Measurements from ENCODE around the gene AKT2.
"Not testable (repeated sequence)": the region's sequence is repeated elsewhere in the genome, so short reads cannot be mapped to it uniquely, and the experiment has no call there.

AKT2 gene

GRCh38 chr19:40219029-40219428, 66.1 kb downstream of the AKT2 start:
- DNase-seq (ENCODE audit: low read depth, low spot score), result not testable (repeated sequence)

- no peak for DNase-seq (ENCODE audit: low read depth, low spot score)
These were observed 66.9 kb downstream of the AKT2 start, which contains the start of gene TTC9B for GRCh38 chr19:40217934-40218890. Gene TTC9B (minus strand): TSS chr19:40218384. CDS start chr19:40218381, 3 bp downstream.

- no peak for DNase-seq (ENCODE audit: low read depth, low spot score)
These were observed 67.9 kb downstream of the AKT2 start for GRCh38 chr19:40217027-40217810.

- DNase-seq (ENCODE audit: low read depth, low spot score), result no peak
These were observed 68.4 kb downstream of the AKT2 start for GRCh38 chr19:40216777-40217026.

GRCh38 chr19:40216013-40216776, 69.0 kb downstream of the AKT2 start:
- DNase-seq (ENCODE audit: low read depth, low spot score), result no peak

GRCh38 chr19:40214936-40215335, 70.2 kb downstream of the AKT2 start:
- DNase-seq (ENCODE audit: low read depth, low spot score), result no peak

- no peak for DNase-seq (ENCODE audit: low read depth, low spot score)
These were observed 71.1 kb downstream of the AKT2 start for GRCh38 chr19:40213882-40214570.

GRCh38 chr19:40213251-40213829, 71.8 kb downstream of the AKT2 start:
- no peak for DNase-seq (ENCODE audit: low read depth, low spot score)

GRCh38 chr19:40210889-40211288, 74.3 kb downstream of the AKT2 start:
- no peak for DNase-seq (ENCODE audit: low read depth, low spot score)

GRCh38 chr19:40208602-40209001, 76.5 kb downstream of the AKT2 start:
- no peak for DNase-seq (ENCODE audit: low read depth, low spot score)

- DNase-seq (ENCODE audit: low read depth, low spot score), result no peak
These were observed 79.4 kb downstream of the AKT2 start for GRCh38 chr19:40205760-40206159.

- DNase-seq (ENCODE audit: low read depth, low spot score), result no peak
These were observed 80.8 kb downstream of the AKT2 start for GRCh38 chr19:40204381-40204780.

GRCh38 chr19:40200341-40201099, 84.6 kb downstream of the AKT2 start:
- no peak for DNase-seq (ENCODE audit: low read depth, low spot score)

- DNase-seq (ENCODE audit: low read depth, low spot score), result no peak
These were observed 86.7 kb downstream of the AKT2 start for GRCh38 chr19:40198272-40198990.

GRCh38 chr19:40193587-40193849, 91.6 kb downstream of the AKT2 start:
- DNase-seq (ENCODE audit: low read depth, low spot score), result no peak

- DNase-seq (ENCODE audit: low read depth, low spot score), result no peak
These were observed 92.2 kb downstream of the AKT2 start for GRCh38 chr19:40192758-40193586.

GRCh38 chr19:40191836-40192646, 93.1 kb downstream of the AKT2 start:
- DNase-seq (ENCODE audit: low read depth, low spot score), result no peak

Measured in iPS DF 19.7 (cell line).